Nephron (organoid): ENCODE data around the gene HSPB7.

Source experiments
- H3K27ac Mint-ChIP-seq, 3 experiments: 2 replicates each; pipeline ENCODE4 v1.8.0; 2020; ENCODE audit warnings: mixed read lengths in 3 of 3, mild to moderate bottlenecking in 2 of 3, moderate library complexity in 1 of 3
- H3K27me3 Mint-ChIP-seq: 2 replicates; pipeline ENCODE4 v1.8.0; 2021; ENCODE audit warnings: low read depth, mild to moderate bottlenecking, moderate library complexity, mixed read lengths
- H3K36me3 Mint-ChIP-seq: 2 replicates; pipeline ENCODE4 v1.8.0; 2020; ENCODE audit warnings: low read depth, mixed read lengths
- H3K4me1 Mint-ChIP-seq: 2 replicates; pipeline ENCODE4 v1.8.0; 2020; ENCODE audit warnings: mixed read lengths
- H3K4me3 Mint-ChIP-seq, 3 experiments: 2 replicates each; pipeline ENCODE4 v1.8.0; 2020; ENCODE audit warnings: mild to moderate bottlenecking in 3 of 3, mixed read lengths in 3 of 3, moderate library complexity in 2 of 3
- H3K9me3 Mint-ChIP-seq: 2 replicates; pipeline ENCODE4 v1.8.0; 2020; ENCODE audit warnings: mixed read lengths
- TF ChIP-seq, protein P1 (sequence below), 3 experiments: fragments of 200-600 bp; sonication (generic); IDR thresholded peaks; one replicate each; pipeline ENCODE4 v1.5.0; 2021; ENCODE audit warnings: antibody characterized with exemption in 3 of 3; ENCODE audit not compliant: unreplicated experiment in 3 of 3

HSPB7 gene

DNA sequence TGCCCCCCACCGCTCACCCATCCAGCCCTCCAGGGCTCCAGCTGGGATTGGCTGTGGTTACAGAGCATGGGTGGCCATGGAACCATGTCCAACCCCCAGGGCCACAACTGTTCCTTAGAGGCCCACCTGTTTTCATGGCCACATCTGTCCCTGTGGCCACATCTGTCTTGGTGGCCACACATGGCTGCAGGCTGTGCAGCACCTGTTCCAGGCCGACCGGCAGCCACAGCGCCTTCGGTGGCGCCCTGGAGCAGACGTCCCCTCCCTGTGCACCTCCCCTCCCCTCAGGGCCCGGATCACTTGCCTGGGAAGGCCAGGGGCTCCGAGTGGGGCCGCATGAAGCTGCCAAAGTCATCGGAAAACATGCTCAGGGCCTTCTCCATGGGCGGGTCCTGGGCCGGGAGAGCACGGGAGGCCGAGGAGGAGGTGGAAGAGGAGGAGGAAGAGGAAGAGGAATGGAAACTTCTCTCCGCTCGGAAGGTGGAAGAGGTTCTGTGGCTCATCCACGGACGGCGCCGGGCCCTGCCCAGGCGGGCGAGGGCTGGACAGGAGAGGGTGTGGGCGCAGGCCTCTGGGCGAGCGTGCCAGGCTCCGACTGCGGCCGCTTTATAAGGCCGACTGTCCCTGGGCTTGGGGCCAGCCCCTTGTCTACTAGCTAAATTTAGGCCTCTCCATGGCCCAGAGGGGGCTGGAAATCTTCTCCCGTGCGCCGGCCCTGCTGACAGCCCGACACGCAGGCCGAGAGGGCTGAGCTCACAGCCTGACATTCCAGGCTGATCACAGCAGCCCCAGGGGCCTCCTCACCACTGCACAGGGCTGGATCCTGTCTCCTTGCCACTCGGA is at the start of gene HSPB7:
HSPB7 (minus strand) TSS at position 583 of the 843 bp plus-strand sequence; CDS start at position 503, 80 bp downstream.
- Mint-ChIP-seq H3K9me3 (no peaks in the 10 kb centered on the region), H3K27ac (peak within 1 kb of the TSS; percentile 95 to 96 (median 95)), H3K4me3 (peak within 1 kb of the TSS; percentile 67 to 79 (median 75)), H3K27me3 (peaks cover 15% of the 10 kb centered on the region), H3K4me1 (peaks cover 61% of the 10 kb centered on the region), H3K36me3 (no peaks in the 10 kb centered on the region)
- TF ChIP-seq, protein P1, sequence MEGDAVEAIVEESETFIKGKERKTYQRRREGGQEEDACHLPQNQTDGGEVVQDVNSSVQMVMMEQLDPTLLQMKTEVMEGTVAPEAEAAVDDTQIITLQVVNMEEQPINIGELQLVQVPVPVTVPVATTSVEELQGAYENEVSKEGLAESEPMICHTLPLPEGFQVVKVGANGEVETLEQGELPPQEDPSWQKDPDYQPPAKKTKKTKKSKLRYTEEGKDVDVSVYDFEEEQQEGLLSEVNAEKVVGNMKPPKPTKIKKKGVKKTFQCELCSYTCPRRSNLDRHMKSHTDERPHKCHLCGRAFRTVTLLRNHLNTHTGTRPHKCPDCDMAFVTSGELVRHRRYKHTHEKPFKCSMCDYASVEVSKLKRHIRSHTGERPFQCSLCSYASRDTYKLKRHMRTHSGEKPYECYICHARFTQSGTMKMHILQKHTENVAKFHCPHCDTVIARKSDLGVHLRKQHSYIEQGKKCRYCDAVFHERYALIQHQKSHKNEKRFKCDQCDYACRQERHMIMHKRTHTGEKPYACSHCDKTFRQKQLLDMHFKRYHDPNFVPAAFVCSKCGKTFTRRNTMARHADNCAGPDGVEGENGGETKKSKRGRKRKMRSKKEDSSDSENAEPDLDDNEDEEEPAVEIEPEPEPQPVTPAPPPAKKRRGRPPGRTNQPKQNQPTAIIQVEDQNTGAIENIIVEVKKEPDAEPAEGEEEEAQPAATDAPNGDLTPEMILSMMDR (IDR thresholded peaks at IDR 0.05; ENCODE audit: unreplicated experiment in 3 of 3) = no peak

- Mint-ChIP-seq H3K4me3 (peak overlapping the region in 1 of 3 experiments; percentile 10), H3K27ac (peak overlapping the region in 2 of 3 experiments; percentile 64 to 90), H3K9me3 (no peaks in the 10 kb centered on the region), H3K4me1 (peaks cover 4% of the 10 kb centered on the region), H3K36me3 (no peaks in the 10 kb centered on the region), H3K27me3 (peaks cover 38% of the 10 kb centered on the region)
- TF ChIP-seq, protein P1 (IDR thresholded peaks at IDR 0.05; ENCODE audit: unreplicated experiment in 3 of 3) = no peak
Observed at GRCh38 chr1:16067127-16067768, 49.4 kb upstream of the HSPB7 start.

DNA sequence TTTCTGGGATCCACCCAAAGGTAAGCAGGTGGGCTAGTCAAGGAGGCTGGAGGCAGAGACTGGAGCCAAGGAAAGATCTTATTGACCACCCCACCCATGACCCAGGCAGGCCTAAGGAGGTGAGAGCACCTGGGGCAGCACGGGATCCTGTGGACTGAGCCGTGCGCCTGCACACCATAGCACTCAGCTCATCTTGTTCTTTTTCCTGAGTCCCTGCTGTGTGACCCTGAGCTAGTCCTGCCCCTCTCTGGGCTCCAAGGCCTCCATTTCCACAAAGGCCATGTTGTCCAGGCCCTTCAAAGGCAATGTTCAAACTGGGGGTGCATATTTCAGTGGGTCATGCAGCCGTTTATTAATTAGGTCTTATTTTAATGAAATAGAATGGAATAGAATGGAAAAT is 48.4 kb upstream of the HSPB7 start:
- TF ChIP-seq, protein P1 (IDR thresholded peaks at IDR 0.05; ENCODE audit: unreplicated experiment in 3 of 3) = no peak
- Mint-ChIP-seq H3K36me3 (no peaks in the 10 kb centered on the region), H3K9me3 (no peaks in the 10 kb centered on the region), H3K27me3 (peaks cover 38% of the 10 kb centered on the region), H3K4me1 (peaks cover 4% of the 10 kb centered on the region), H3K27ac (peak overlapping the region in 1 of 3 experiments; percentile 90), H3K4me3 (no peak overlapping the region)

DNA sequence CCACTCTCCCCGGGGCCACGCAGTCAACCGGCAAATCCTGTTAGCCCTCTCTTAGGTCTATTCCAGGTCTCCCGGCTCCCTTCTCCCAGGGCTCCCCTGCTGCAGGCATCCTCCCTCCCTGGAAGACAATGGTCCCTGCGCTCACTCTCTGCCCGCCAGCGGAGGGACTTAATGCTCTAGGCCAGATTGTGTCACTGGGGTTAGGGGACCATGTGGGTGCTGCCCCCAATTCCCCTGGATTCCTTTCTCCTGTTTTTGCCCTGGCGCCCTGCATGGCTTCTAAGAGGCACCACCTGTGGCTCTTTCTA is 47.4 kb upstream of the HSPB7 start:
- no peaks in the 10 kb centered on the region for H3K36me3 Mint-ChIP-seq
- TF ChIP-seq, protein P1 (IDR thresholded peaks at IDR 0.05; ENCODE audit: unreplicated experiment in 3 of 3) = no peak
- H3K27me3 Mint-ChIP-seq = peaks cover 41% of the 10 kb centered on the region
- H3K4me3 Mint-ChIP-seq = peak overlapping the region in 1 of 3 experiments; percentile 42
- H3K9me3 Mint-ChIP-seq = no peaks in the 10 kb centered on the region
- H3K27ac Mint-ChIP-seq = peak overlapping the region in 2 of 3 experiments; percentile 52 to 90
- H3K4me1 Mint-ChIP-seq = peaks cover 4% of the 10 kb centered on the region

DNA sequence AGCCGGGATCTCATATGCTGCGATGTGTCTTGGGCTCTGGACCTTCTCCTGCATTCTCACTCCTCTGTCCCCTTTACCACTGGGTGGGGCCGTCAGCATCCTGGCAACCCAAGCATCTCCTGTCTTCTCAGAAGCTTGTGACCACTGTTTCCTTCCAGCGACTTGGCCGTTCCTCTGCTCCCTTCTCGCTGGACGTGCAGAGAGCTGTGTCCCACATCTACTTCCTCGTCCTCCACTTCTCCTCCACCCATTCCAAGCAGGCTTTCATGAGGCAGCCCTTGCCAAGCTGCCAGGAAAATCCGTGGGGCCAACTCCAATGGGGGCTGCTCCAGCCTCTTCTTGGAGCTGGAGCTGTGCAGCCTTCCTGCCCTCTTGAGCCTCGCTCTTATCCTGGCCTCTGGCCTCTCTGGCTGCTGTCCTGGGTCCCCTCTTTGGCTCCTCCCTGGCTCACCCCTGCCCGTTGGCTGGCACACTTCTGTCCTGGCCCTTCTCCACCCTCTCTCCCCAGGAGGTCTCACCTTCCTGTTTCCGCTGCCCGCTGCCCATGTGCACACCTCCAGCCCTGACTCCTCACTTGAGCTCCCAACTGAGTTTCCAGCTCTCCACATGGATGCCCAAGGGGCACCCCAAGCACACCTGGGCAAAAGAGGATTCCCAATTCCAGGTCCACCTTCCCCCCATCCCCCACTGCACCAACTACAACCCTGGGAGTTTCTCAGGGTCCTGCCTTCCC is 46.9 kb upstream of the HSPB7 start:
- H3K36me3 Mint-ChIP-seq = no peaks in the 10 kb centered on the region
- TF ChIP-seq, protein P1 (IDR thresholded peaks at IDR 0.05; ENCODE audit: unreplicated experiment in 3 of 3) = no peak
- peaks cover 38% of the 10 kb centered on the region for H3K27me3 Mint-ChIP-seq
- H3K27ac Mint-ChIP-seq = peak overlapping the region; percentile 52 to 90 (median 63)
- peaks cover 4% of the 10 kb centered on the region for H3K4me1 Mint-ChIP-seq
- no peaks in the 10 kb centered on the region for H3K9me3 Mint-ChIP-seq
- no peak overlapping the region for H3K4me3 Mint-ChIP-seq
